H1 (cell line): Measurements from ENCODE around the gene DAZL. TPM values are rescaled to one million over a fixed set of nuclear protein-coding genes. Genes with fewer than 3 reads are reported as not detected.
"Not testable (repeated sequence)": the region's sequence is repeated elsewhere in the genome, so short reads cannot be mapped to it uniquely, and the experiment has no call there.

Experiments used
- CTCF ChIA-PET: fragments of 300-600 bp; sonication (Branson Sonifier 250); formaldehyde crosslinking; loops from one replicate; lab custom pipeline; 2021; ENCODE audit not compliant: partially characterized antibody; lab: Charles Lee
- POLR2A ChIA-PET: fragments of 300-600 bp; sonication (Branson Sonifier 250); formaldehyde crosslinking; loops from one replicate; lab custom pipeline; 2021; ENCODE audit warnings: inconsistent platforms; ENCODE audit not compliant: partially characterized antibody; lab: Charles Lee
- DNase-seq, 2 experiments: peaks; one replicate each; pipeline versions ENCODE4 v3.0.0 to v3.0.0-alpha.2; 2010 to 2022; ENCODE audit warnings: low spot score in 2 of 2, low read depth in 1 of 2, mixed read lengths in 1 of 2
- FAIRE-seq: peaks from 2 replicates; lab custom pipeline; 2011; peaks lifted over from hg19 to GRCh38; lab: Jason Lieb, UNC
- H2AFZ ChIP-seq: 2 replicates; pipeline ENCODE4 v1.8.1; 2012; ENCODE audit warnings: low read length, inconsistent platforms
- H2AK5ac ChIP-seq: 2 replicates; pipeline ENCODE4 v1.6.1; 2013; ENCODE audit warnings: low read depth, low read length
- H2BK120ac ChIP-seq: replicated peaks from 2 replicates; pipeline ENCODE3; 2013; ENCODE audit warnings: low read depth, low read length, inconsistent platforms
- H2BK12ac ChIP-seq: 2 replicates; pipeline ENCODE4 v1.6.1; 2013; ENCODE audit warnings: low read depth, low read length
- H2BK15ac ChIP-seq: 2 replicates; pipeline ENCODE4 v1.6.1; 2013; ENCODE audit warnings: low read length
- H2BK20ac ChIP-seq: 2 replicates; pipeline ENCODE4 v1.6.1; 2013; ENCODE audit warnings: low read length
- H2BK5ac ChIP-seq: 2 replicates; pipeline ENCODE4 v1.6.1; 2013; ENCODE audit warnings: low read depth, low read length
- H3K14ac ChIP-seq: 2 replicates; pipeline ENCODE4 v1.6.1; 2013; ENCODE audit warnings: inconsistent platforms; ENCODE audit not compliant: insufficient read length
- H3K18ac ChIP-seq: 2 replicates; pipeline ENCODE4 v1.6.1; 2013; ENCODE audit warnings: low read length; ENCODE audit errors: extremely low read depth
- H3K23ac ChIP-seq: 2 replicates; pipeline ENCODE4 v1.6.1; 2013; ENCODE audit warnings: inconsistent platforms; ENCODE audit not compliant: insufficient read length
- H3K23me2 ChIP-seq: 2 replicates; pipeline ENCODE4 v1.6.1; 2013; ENCODE audit warnings: low read depth, low read length
- H3K27ac ChIP-seq: 2 replicates; pipeline ENCODE4 v1.6.1; 2011; ENCODE audit warnings: low read depth, low read length, inconsistent platforms
- H3K27me3 ChIP-seq, 4 experiments: replicated peaks in 1 of 4; 1 replicate in 1 of 4; 2 replicates in 3 of 4; pipeline versions ENCODE4 v1.6.1 to v1.8.1; 2011 to 2013; ENCODE audit warnings: low read length in 3 of 4, mild to moderate bottlenecking in 3 of 4, inconsistent platforms in 2 of 4, mixed read lengths in 2 of 4, moderate library complexity in 1 of 4; ENCODE audit not compliant: control insufficient read depth in 3 of 4, insufficient read depth in 3 of 4; ENCODE audit errors: extremely low read depth in 1 of 4
- H3K36me3 ChIP-seq, 4 experiments: 2 replicates each; pipeline versions ENCODE4 v1.6.1 to v1.8.1; 2011 to 2013; ENCODE audit warnings: mild to moderate bottlenecking in 4 of 4, low read length in 3 of 4, moderate library complexity in 2 of 4, control low read depth in 1 of 4, inconsistent platforms in 1 of 4; ENCODE audit not compliant: insufficient read depth in 4 of 4, control insufficient read depth in 2 of 4
- H3K4ac ChIP-seq: replicated peaks from 2 replicates; pipeline ENCODE3; 2013; ENCODE audit warnings: low read length, low read depth, mixed read lengths, inconsistent platforms; ENCODE audit not compliant: insufficient read length
- H3K4me1 ChIP-seq, 4 experiments: replicated peaks in 1 of 4; 1 replicate in 1 of 4; 2 replicates in 3 of 4; pipeline versions ENCODE4 v1.6.1 to v1.8.1; 2011 to 2013; ENCODE audit warnings: low read length in 3 of 4, inconsistent platforms in 2 of 4, mixed read lengths in 1 of 4; ENCODE audit not compliant: insufficient read depth in 4 of 4, control insufficient read depth in 3 of 4
- H3K4me2 ChIP-seq, 2 experiments: 2 replicates each; pipeline versions ENCODE4 v1.6.1 to v1.8.1; 2011 to 2013; ENCODE audit warnings: low read depth in 2 of 2, low read length in 2 of 2, control low read depth in 1 of 2, inconsistent platforms in 1 of 2, mild to moderate bottlenecking in 1 of 2; ENCODE audit not compliant: insufficient read depth in 1 of 2
- H3K4me3 ChIP-seq, 4 experiments: fragments of 200-600, 300-600 bp in 1 of 4; sonication (generic), shearing (Covaris generic), sonication (Bioruptor Twin) in 1 of 4; 2 replicates each; pipeline versions ENCODE4 v1.5.1 to v1.8.1; 2011 to 2016; ENCODE audit warnings: low read length in 4 of 4, low read depth in 3 of 4, control low read depth in 2 of 4, inconsistent platforms in 2 of 4, mild to moderate bottlenecking in 2 of 4, mixed read lengths in 1 of 4, moderate library complexity in 1 of 4; ENCODE audit not compliant: insufficient read depth in 2 of 4; ENCODE audit errors: extremely low read depth in 1 of 4
- H3K56ac ChIP-seq: replicated peaks from 2 replicates; pipeline ENCODE3; 2013; ENCODE audit warnings: low read depth, mild to moderate bottlenecking, mixed read lengths, low read length, inconsistent platforms; ENCODE audit not compliant: insufficient read length
- H3K79me1 ChIP-seq: 2 replicates; pipeline ENCODE4 v1.6.1; 2013; ENCODE audit warnings: low read depth, low read length, control low read depth
- H3K79me2 ChIP-seq, 2 experiments: 2 replicates each; pipeline versions ENCODE4 v1.6.1 to v1.8.1; 2012 to 2013; ENCODE audit warnings: low read length in 2 of 2, mild to moderate bottlenecking in 2 of 2, inconsistent platforms in 1 of 2; ENCODE audit not compliant: insufficient read depth in 2 of 2, control insufficient read depth in 1 of 2
- H3K9ac ChIP-seq, 4 experiments: replicated peaks in 1 of 4; 1 replicate in 1 of 4; 2 replicates in 3 of 4; pipeline versions ENCODE4 v1.6.1 to v1.8.1; 2011 to 2013; ENCODE audit warnings: low read depth in 3 of 4, low read length in 3 of 4, control low read depth in 2 of 4, mild to moderate bottlenecking in 2 of 4, moderate library complexity in 2 of 4, inconsistent platforms in 1 of 4; ENCODE audit errors: extremely low read depth in 1 of 4
- H3K9me3 ChIP-seq, 2 experiments: 2 replicates each; pipeline versions ENCODE4 v1.6.1 to v1.8.1; 2012 to 2013; ENCODE audit warnings: mild to moderate bottlenecking in 2 of 2, moderate library complexity in 2 of 2, control low read depth in 1 of 2, inconsistent platforms in 1 of 2, low read depth in 1 of 2, low read length in 1 of 2, mixed read lengths in 1 of 2; ENCODE audit not compliant: insufficient read depth in 2 of 2
- H4K20me1 ChIP-seq, 2 experiments: replicated peaks in 1 of 2; 2 replicates each; pipeline versions ENCODE3 to v1.8.1; 2011 to 2013; ENCODE audit warnings: inconsistent platforms in 2 of 2, low read length in 2 of 2, mild to moderate bottlenecking in 1 of 2; ENCODE audit not compliant: insufficient read depth in 2 of 2, control insufficient read depth in 1 of 2
- H4K5ac ChIP-seq: 2 replicates; pipeline ENCODE4 v1.6.1; 2013; ENCODE audit warnings: low read length, low read depth, mixed read lengths, inconsistent platforms; ENCODE audit not compliant: insufficient read length
- H4K8ac ChIP-seq: 2 replicates; pipeline ENCODE4 v1.8.0; 2013; ENCODE audit warnings: mild to moderate bottlenecking, moderate library complexity, low read length, inconsistent platforms; ENCODE audit not compliant: insufficient read depth; ENCODE audit errors: extremely low read depth
- H4K91ac ChIP-seq: replicated peaks from 2 replicates; pipeline ENCODE3; 2013; ENCODE audit warnings: low read length, mixed read lengths, inconsistent platforms; ENCODE audit not compliant: insufficient read length
- WGBS, 2 experiments: shearing (Covaris generic) in 1 of 2; methylation state at CpG; one replicate each; pipeline versions ENCODE4 v1.1.6 to v1.1.7; 2013 to 2015; ENCODE audit warnings: low lambda C conversion rate in 2 of 2, mixed read lengths in 2 of 2, inconsistent platforms in 1 of 2, low coverage in 1 of 2, missing lambda C conversion rate in 1 of 2; ENCODE audit not compliant: insufficient replicate concordance in 2 of 2, insufficient coverage in 1 of 2, insufficient read length in 1 of 2; ENCODE audit errors: extremely low coverage in 1 of 2, missing lambda C conversion rate in 1 of 2; 5-methylcytosine and 5-hydroxymethylcytosine counted together
- polyA plus RNA-seq, 7 experiments: library from polyadenylated mRNA; depleted of rRNA in 3 of 7; stranded (reverse) in 5 of 7; unstranded in 2 of 7; fragments of >200 nt in 5 of 7; fragments of 200-250 nt in 2 of 7; gene quantifications; 1 replicate in 5 of 7; 2 replicates in 1 of 7; 4 replicates in 1 of 7; pipeline versions ENCODE4 v1.2.1 to v1.2.3, GENCODE V29; 2011 to 2013; ENCODE audit warnings: missing spikeins in 2 of 7, mixed read lengths in 2 of 7
- total RNA-seq: library from RNA; stranded (reverse); fragmentation: NEBNext Ultra II Directional; extraction: Animal tissue kit (Norgen Biotek cat#: 25700); gene quantifications from 2 replicates; pipeline ENCODE4 v1.2.1, GENCODE V29; 2021

The DAZL gene
- total and polyA plus RNA-seq, 2 of the 8 experiments (the other 6 are each of a cell fraction or from before 2014, with no cell fraction given): 3.4 to 5.9 TPM

DNA sequence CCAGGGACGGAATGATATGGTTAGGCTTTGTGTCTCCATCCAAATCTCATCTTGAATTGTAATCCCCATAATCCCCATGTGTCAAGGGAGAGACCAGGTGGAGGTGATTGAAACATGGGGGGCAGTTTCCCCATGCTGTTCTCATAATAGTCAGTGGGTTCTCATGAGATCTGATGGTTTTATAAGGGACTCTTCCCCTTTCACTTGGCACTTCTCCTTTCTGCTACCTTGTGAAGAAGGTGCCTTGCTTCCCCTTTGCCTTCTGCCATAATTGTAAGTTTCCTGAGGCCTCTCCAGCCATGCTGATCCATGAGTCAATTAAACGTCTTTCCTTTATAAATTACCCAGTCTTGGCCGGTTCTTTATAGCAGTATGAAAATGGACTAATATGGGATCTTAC, 11.9 kb upstream of the DAZL start:
- H3K36me3 ChIP-seq: peaks cover 0 to 12% (median 2%) of the 10 kb centered on the region in 4 experiments; a peak in 2 of 8 replicates
- WGBS, 2 experiments: 89% methylated on average over 3 of the region's 3 CpGs; no CpG with 5 or more reads in 1 of the 2 experiments
- H3K79me1 ChIP-seq, H2BK15ac ChIP-seq, H2BK12ac ChIP-seq, H3K9ac ChIP-seq, H3K23me2 ChIP-seq, H3K4ac ChIP-seq, DNase-seq, H3K14ac ChIP-seq, H3K23ac ChIP-seq, H4K91ac ChIP-seq, H3K4me2 ChIP-seq, H3K27ac ChIP-seq, H2BK5ac ChIP-seq, H3K18ac ChIP-seq, H2BK20ac ChIP-seq, H3K79me2 ChIP-seq, H3K4me1 ChIP-seq, H3K56ac ChIP-seq, CTCF ChIA-PET, FAIRE-seq, POLR2A ChIA-PET, H2AK5ac ChIP-seq, H4K8ac ChIP-seq, H3K27me3 ChIP-seq, H4K20me1 ChIP-seq, H3K4me3 ChIP-seq, H2BK120ac ChIP-seq, H4K5ac ChIP-seq, H2AFZ ChIP-seq: not testable (repeated sequence)
- H3K9me3 ChIP-seq: peaks cover 12 to 13% of the 10 kb centered on the region in 2 experiments; a peak in 3 of 4 replicates
